ENCODE data around the gene COX20. TPM values are rescaled to one million over a fixed set of nuclear protein-coding genes. Genes with fewer than 3 reads are reported as not detected.

Gene COX20
- polyA plus RNA-seq, 1 donor (not counting 4 experiments of a cell fraction or from before 2014, with no cell fraction given) = 66.1 TPM

DNA sequence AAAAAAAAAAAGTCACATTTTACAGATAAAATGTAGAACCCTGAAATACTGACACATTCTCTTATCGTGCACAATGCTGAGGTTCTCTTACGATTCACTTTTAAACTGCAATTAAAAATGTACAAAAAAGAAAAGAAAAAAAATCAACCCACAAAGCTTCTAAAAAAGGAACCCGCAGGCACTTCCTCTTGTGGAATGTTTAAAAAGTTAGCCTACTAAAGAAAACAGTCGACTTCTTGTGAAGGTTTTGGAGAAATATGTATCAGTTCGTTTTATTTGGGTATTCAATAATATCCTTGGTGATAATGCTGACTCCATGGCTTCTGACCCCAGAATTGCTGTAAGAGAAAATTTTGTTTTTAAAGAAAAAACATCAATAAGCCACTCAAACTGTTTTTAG, 18.7 kb downstream of the COX20 start:
- no peak for DNase-seq (ENCODE audit: low read depth, low spot score)
- Histone ChIP-seq H3K4me2 (ENCODE audit: control insufficient read depth, extremely low read depth, insufficient read depth, low read depth, low read length) (no peak overlapping the region), H3K79me2 (ENCODE audit: control insufficient read depth, insufficient read depth, low read length) (peaks cover 66% of the 10 kb centered on the region), H3K36me3 (ENCODE audit: control insufficient read depth in 2 of 2, extremely low read depth in 1 of 2, insufficient read depth in 2 of 2, low read length in 2 of 2) (peaks cover 28 to 47% of the 10 kb centered on the region in 2 experiments), H3K4me1 (ENCODE audit: control insufficient read depth, extremely low read depth, insufficient read depth, low read length) (no peaks in the 10 kb centered on the region), H3K4me3 (ENCODE audit: control insufficient read depth in 2 of 3, extremely low read depth in 1 of 3, insufficient read depth in 2 of 3, low read depth in 1 of 3, low read length in 3 of 3) (no peak overlapping the region), H3K9me3 (ENCODE audit: control insufficient read depth, low read depth, low read length) (no peaks in the 10 kb centered on the region), H3K9me1 (ENCODE audit: control insufficient read depth, extremely low read depth, insufficient read depth, low read length) (no peaks in the 10 kb centered on the region), H3K9ac (ENCODE audit: control insufficient read depth, extremely low read depth, insufficient read depth, low read length) (no peak overlapping the region), H3K27me3 (ENCODE audit: control insufficient read depth, extremely low read depth, insufficient read depth, low read length) (no peaks in the 10 kb centered on the region), H4K20me1 (ENCODE audit: control insufficient read depth, extremely low read depth, insufficient read depth, low read length) (peaks cover 8% of the 10 kb centered on the region), H2AFZ (ENCODE audit: control insufficient read depth, low read length) (no peak overlapping the region), H3K27ac (ENCODE audit: control insufficient read depth, insufficient read depth, low read length) (no peak overlapping the region)
- no peak for FAIRE-seq
- dilution Hi-C loops (cut with MboI; ENCODE audit: extremely low pct_ligation_motif_present, low sequenced_read_pairs) = loop anchor here (10.0 kb wide), 1 partner anchor 191 kb away; no protein-coding TSS in a partner anchor
- TF ChIP-seq, protein P1, sequence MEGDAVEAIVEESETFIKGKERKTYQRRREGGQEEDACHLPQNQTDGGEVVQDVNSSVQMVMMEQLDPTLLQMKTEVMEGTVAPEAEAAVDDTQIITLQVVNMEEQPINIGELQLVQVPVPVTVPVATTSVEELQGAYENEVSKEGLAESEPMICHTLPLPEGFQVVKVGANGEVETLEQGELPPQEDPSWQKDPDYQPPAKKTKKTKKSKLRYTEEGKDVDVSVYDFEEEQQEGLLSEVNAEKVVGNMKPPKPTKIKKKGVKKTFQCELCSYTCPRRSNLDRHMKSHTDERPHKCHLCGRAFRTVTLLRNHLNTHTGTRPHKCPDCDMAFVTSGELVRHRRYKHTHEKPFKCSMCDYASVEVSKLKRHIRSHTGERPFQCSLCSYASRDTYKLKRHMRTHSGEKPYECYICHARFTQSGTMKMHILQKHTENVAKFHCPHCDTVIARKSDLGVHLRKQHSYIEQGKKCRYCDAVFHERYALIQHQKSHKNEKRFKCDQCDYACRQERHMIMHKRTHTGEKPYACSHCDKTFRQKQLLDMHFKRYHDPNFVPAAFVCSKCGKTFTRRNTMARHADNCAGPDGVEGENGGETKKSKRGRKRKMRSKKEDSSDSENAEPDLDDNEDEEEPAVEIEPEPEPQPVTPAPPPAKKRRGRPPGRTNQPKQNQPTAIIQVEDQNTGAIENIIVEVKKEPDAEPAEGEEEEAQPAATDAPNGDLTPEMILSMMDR (optimal IDR thresholded peaks at IDR 0.05 in 1 of 3, IDR thresholded peaks at IDR 0.05 in 1 of 3, conservative IDR thresholded peaks at IDR 0.05 in 1 of 3; ENCODE audit: extremely low read depth in 1 of 3, insufficient read depth in 2 of 3, low read length in 3 of 3) = no peak
- TF ChIP-seq EZH2 (IDR thresholded peaks at IDR 0.05; ENCODE audit: low read length) = no peak

DNA sequence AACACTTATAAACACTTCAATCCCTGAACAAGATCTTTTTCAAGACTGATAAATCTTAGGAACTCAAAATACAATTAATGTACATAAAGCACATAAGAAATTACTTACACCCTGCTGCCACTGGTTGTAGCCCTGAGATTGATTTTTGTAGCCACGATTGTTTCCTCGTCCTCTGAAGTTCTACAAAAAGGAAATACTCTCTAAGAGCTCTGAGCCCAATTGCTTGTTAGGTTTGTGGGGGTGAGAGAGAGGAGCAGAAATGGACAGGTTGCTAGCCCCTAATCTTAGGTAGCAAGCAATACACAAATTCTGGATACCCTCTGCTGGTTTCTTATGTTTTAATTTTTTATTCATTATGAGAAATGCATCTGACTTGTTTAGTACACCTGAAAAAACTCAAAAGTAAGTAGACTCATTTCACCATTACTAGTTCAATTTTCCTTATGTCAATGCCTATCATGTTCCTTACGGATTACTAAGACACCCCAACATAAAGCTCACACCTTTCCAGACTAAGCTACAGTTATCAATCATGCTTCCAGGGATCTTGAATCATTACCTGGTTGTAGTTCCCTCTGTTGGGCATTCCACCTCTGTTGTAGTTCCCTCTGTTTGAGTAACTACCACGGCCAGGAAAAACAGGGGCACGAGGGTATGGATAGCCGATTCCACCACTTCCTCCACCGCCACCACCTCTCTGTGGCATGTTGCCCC, 19.6 kb downstream of the COX20 start:
- Histone ChIP-seq H3K27me3 (ENCODE audit: control insufficient read depth, extremely low read depth, insufficient read depth, low read length) (no peaks in the 10 kb centered on the region), H3K9me1 (ENCODE audit: control insufficient read depth, extremely low read depth, insufficient read depth, low read length) (no peaks in the 10 kb centered on the region), H3K9me3 (ENCODE audit: control insufficient read depth, low read depth, low read length) (no peaks in the 10 kb centered on the region), H4K20me1 (ENCODE audit: control insufficient read depth, extremely low read depth, insufficient read depth, low read length) (peaks cover 13% of the 10 kb centered on the region), H3K4me2 (ENCODE audit: control insufficient read depth, extremely low read depth, insufficient read depth, low read depth, low read length) (no peak overlapping the region), H3K79me2 (ENCODE audit: control insufficient read depth, insufficient read depth, low read length) (peaks cover 72% of the 10 kb centered on the region), H3K27ac (ENCODE audit: control insufficient read depth, insufficient read depth, low read length) (no peak overlapping the region), H3K36me3 (ENCODE audit: control insufficient read depth in 2 of 2, extremely low read depth in 1 of 2, insufficient read depth in 2 of 2, low read length in 2 of 2) (peaks cover 29 to 46% of the 10 kb centered on the region in 2 experiments), H3K9ac (ENCODE audit: control insufficient read depth, extremely low read depth, insufficient read depth, low read length) (no peak overlapping the region), H3K4me3 (ENCODE audit: control insufficient read depth in 2 of 3, extremely low read depth in 1 of 3, insufficient read depth in 2 of 3, low read depth in 1 of 3, low read length in 3 of 3) (no peak overlapping the region), H3K4me1 (ENCODE audit: control insufficient read depth, extremely low read depth, insufficient read depth, low read length) (peaks cover 2% of the 10 kb centered on the region), H2AFZ (ENCODE audit: control insufficient read depth, low read length) (no peak overlapping the region)
- FAIRE-seq (no peak), DNase-seq (ENCODE audit: low read depth, low spot score) (no peak)
- TF ChIP-seq EZH2 (IDR thresholded peaks at IDR 0.05; ENCODE audit: low read length) = no peak
- TF ChIP-seq, protein P1 (optimal IDR thresholded peaks at IDR 0.05 in 1 of 3, IDR thresholded peaks at IDR 0.05 in 1 of 3, conservative IDR thresholded peaks at IDR 0.05 in 1 of 3; ENCODE audit: extremely low read depth in 1 of 3, insufficient read depth in 2 of 3, low read length in 3 of 3) = no peak
- dilution Hi-C loops (cut with MboI; ENCODE audit: extremely low pct_ligation_motif_present, low sequenced_read_pairs) = loop anchor here (10.0 kb wide), 1 partner anchor 190 kb away; no protein-coding TSS in a partner anchor

Data from keratinocyte (primary cell).